ENCODE data around the gene RBM33. TPM values are rescaled to one million over a fixed set of nuclear protein-coding genes. Genes with fewer than 3 reads are reported as not detected.

The RBM33 gene
- total RNA-seq, 4 donors from 2014 or later, result 27.0 to 34.5 (median 32.6) TPM

DNA sequence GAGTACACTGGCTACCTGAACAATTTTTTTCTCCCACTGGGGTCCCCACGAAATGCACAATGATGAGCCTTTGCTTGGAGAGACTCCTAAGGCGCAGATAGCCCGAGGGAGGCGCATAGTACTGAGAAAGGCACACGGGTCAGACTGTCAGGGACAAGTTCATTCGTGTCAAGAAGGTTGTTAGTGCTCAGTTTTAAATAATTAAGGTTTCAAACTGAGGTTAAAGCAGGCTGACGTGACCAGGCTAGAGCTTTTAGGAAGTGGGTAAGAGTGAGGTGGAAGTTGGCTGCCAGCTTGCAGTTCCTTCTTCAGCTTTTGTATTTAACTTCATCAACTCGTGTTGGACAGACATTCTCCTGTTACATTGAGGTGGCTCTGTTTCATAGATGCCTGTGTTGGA, 31.6 kb downstream of the RBM33 start:
- Histone ChIP-seq H3K27ac (replicated peaks in 1 of 4) (no peak overlapping the region), H3K27me3 (no peaks in the 10 kb centered on the region), H3K4me1 (peaks cover 8 to 21% (median 18%) of the 10 kb centered on the region in 4 donors), H3K36me3 (peaks cover 6 to 25% (median 9%) of the 10 kb centered on the region in 4 donors), H3K9me3 (no peaks in the 10 kb centered on the region), H3K4me3 (no peak overlapping the region)
- TF ChIP-seq, protein P1, sequence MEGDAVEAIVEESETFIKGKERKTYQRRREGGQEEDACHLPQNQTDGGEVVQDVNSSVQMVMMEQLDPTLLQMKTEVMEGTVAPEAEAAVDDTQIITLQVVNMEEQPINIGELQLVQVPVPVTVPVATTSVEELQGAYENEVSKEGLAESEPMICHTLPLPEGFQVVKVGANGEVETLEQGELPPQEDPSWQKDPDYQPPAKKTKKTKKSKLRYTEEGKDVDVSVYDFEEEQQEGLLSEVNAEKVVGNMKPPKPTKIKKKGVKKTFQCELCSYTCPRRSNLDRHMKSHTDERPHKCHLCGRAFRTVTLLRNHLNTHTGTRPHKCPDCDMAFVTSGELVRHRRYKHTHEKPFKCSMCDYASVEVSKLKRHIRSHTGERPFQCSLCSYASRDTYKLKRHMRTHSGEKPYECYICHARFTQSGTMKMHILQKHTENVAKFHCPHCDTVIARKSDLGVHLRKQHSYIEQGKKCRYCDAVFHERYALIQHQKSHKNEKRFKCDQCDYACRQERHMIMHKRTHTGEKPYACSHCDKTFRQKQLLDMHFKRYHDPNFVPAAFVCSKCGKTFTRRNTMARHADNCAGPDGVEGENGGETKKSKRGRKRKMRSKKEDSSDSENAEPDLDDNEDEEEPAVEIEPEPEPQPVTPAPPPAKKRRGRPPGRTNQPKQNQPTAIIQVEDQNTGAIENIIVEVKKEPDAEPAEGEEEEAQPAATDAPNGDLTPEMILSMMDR (IDR thresholded peaks at IDR 0.05), result no peak
- no peak for TF ChIP-seq POLR2A (IDR thresholded peaks at IDR 0.05; ENCODE audit: low read depth)
- DNase-seq (ENCODE audit: extremely low spot score), result no peak
- WGBS, result 77% methylated on average over 8 of the region's 8 CpGs
- intact Hi-C loops (cut with DNase I), result no loop called here

DNA sequence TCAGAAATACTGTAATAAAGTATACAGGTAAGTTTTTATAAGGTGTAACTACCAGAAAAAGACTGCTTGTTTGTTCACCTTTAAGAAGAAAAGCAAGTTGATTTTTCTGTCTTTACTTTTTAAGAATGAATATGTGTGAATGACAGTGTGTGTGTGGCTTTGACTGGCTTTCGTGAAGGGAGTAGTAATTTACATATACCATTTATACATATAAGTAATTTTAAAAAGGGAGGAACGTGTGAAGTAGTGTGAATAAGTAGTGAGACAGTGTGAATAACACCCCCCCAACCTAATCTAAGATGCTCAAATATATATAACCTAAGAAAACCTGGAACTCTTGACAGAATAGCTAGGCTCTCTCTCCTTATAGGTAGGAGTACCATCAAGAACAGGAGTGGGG, 33.2 kb downstream of the RBM33 start:
- H3K4me3 ChIP-seq, result no peak overlapping the region
- peaks cover 8 to 17% (median 15%) of the 10 kb centered on the region in 4 donors for H3K4me1 ChIP-seq
- intact Hi-C loops (cut with DNase I), result no loop called here
- H3K27me3 ChIP-seq, result no peaks in the 10 kb centered on the region
- peaks cover 6 to 41% (median 14%) of the 10 kb centered on the region in 4 donors for H3K36me3 ChIP-seq
- 94% methylated on average over 2 of the region's 2 CpGs for WGBS
- no peak for TF ChIP-seq POLR2A (IDR thresholded peaks at IDR 0.05; ENCODE audit: low read depth)
- no peak for TF ChIP-seq EP300 (IDR thresholded peaks at IDR 0.05)
- no peak for TF ChIP-seq POLR2AphosphoS5 (IDR thresholded peaks at IDR 0.05)
- TF ChIP-seq, protein P1 (IDR thresholded peaks at IDR 0.05), result no peak
- H3K9me3 ChIP-seq, result no peaks in the 10 kb centered on the region
- H3K27ac ChIP-seq (replicated peaks in 1 of 4), result no peak overlapping the region
- no peak for DNase-seq (ENCODE audit: extremely low spot score)

DNA sequence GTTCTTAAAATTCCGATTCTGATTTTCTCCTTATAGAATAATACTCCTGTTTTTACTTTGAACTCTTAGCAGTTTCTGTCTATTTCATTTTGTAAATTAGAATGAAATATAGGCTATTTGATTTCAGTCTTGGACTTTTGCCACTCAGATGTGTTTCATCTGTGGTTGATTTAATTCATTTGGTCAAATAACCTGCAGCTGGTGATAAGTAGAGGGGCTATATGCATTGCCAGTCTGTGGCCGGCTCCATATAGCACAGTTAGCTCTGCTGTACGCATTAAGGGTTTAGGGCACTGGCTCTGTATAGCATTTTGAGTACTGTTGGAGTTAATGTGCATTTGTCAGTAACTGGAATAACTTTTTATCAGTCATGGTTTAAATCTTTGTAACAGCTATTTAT, 35.7 kb downstream of the RBM33 start:
- intact Hi-C loops (cut with DNase I), result no loop called here
- 95% methylated on average over 3 of the region's 3 CpGs for WGBS
- TF ChIP-seq POLR2A (IDR thresholded peaks at IDR 0.05; ENCODE audit: low read depth), result no peak
- TF ChIP-seq POLR2AphosphoS5 (IDR thresholded peaks at IDR 0.05), result no peak
- TF ChIP-seq, protein P1 (IDR thresholded peaks at IDR 0.05), result no peak
- TF ChIP-seq EP300 (IDR thresholded peaks at IDR 0.05), result no peak

DNA sequence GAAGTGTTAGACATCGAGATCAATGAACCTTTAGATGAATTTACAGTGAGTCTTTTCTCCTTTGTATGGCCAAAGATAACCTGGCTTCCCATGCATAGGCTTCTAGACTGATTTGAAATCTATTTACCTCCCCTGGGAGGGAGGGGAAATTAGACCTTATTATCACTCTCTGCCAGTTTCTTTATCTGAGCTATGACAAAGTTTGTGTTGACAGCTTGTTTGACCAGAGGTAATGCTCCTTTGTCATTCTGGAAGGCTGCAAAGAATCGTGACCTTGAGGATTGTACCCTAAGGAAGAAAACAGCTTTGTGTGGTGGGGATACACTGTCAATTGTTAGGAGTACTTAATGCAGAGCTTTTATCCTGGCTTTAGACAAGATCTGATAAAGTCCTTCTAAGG, 36.4 kb downstream of the RBM33 start:
- Histone ChIP-seq H3K27me3 (no peaks in the 10 kb centered on the region), H3K36me3 (peaks cover 6 to 61% (median 22%) of the 10 kb centered on the region in 4 donors), H3K9me3 (no peaks in the 10 kb centered on the region), H3K27ac (replicated peaks in 1 of 4) (no peak overlapping the region), H3K4me1 (peaks cover 14 to 27% (median 19%) of the 10 kb centered on the region in 4 donors), H3K4me3 (no peak overlapping the region)
- no peak for TF ChIP-seq EP300 (IDR thresholded peaks at IDR 0.05)
- no peak for TF ChIP-seq POLR2A (IDR thresholded peaks at IDR 0.05; ENCODE audit: low read depth)
- TF ChIP-seq, protein P1 (IDR thresholded peaks at IDR 0.05), result no peak
- no peak for TF ChIP-seq POLR2AphosphoS5 (IDR thresholded peaks at IDR 0.05)
- 96% methylated on average over 2 of the region's 2 CpGs for WGBS
- DNase-seq (ENCODE audit: extremely low spot score), result no peak
- intact Hi-C loops (cut with DNase I), result no loop called here

More for the DNA sequence above, 35.7 kb downstream of the RBM33 start:
- Histone ChIP-seq H3K27ac (replicated peaks in 1 of 4) (no peak overlapping the region), H3K9me3 (no peaks in the 10 kb centered on the region), H3K4me1 (peaks cover 14 to 25% (median 20%) of the 10 kb centered on the region in 4 donors), H3K27me3 (no peaks in the 10 kb centered on the region), H3K4me3 (no peak overlapping the region), H3K36me3 (peaks cover 6 to 56% (median 22%) of the 10 kb centered on the region in 4 donors)
- no peak for DNase-seq (ENCODE audit: extremely low spot score)

DNA sequence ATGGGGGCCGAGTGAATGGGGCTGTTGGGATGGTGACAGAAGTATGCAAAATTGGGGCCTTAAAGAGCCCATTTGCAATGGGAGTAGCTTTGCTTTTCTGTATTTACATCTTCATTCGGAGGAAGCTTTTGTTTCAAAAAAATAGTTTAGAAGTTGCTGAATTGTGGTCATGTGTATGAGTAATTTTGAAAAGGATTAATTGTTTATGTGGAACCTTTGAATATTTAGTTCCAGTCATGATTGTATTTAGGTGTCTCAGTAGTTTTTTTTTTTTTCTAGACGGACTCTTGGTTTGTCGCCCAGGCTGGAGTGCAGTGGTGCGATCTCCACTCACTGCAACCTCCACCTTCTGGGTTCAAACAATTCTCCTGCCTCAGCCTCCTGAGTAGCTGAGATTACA, 37.2 kb downstream of the RBM33 start:
- no peak for TF ChIP-seq EP300 (IDR thresholded peaks at IDR 0.05)
- TF ChIP-seq POLR2AphosphoS5 (IDR thresholded peaks at IDR 0.05), result no peak
- no peak for TF ChIP-seq POLR2A (IDR thresholded peaks at IDR 0.05; ENCODE audit: low read depth)
- TF ChIP-seq, protein P1 (IDR thresholded peaks at IDR 0.05), result no peak
- WGBS, result 90% methylated on average over 5 of the region's 5 CpGs
- no peak overlapping the region for H3K27ac ChIP-seq (replicated peaks in 1 of 4)
- H3K4me3 ChIP-seq, result no peak overlapping the region
- H3K36me3 ChIP-seq, result peaks cover 6 to 67% (median 25%) of the 10 kb centered on the region in 4 donors
- DNase-seq (ENCODE audit: extremely low spot score), result no peak
- H3K4me1 ChIP-seq, result peaks cover 6 to 20% (median 12%) of the 10 kb centered on the region in 4 donors
- intact Hi-C loops (cut with DNase I), result no loop called here
- no peaks in the 10 kb centered on the region for H3K27me3 ChIP-seq
- H3K9me3 ChIP-seq, result no peaks in the 10 kb centered on the region

Measured in esophagus muscularis mucosa (tissue), 4 donors.